HG03175 (cell line): Measurements from ENCODE around the gene SOX11.
"Not testable (repeated sequence)": the region's sequence is repeated elsewhere in the genome, so short reads cannot be mapped to it uniquely, and the experiment has no call there.

Experiments
- ATAC-seq: cut with Tn5 transposase; IDR thresholded peaks from one replicate; pipeline ENCODE4 v1.9.1; 2021; ENCODE audit warnings: mild to moderate bottlenecking, moderate library complexity; ENCODE audit not compliant: unreplicated experiment

The SOX11 gene

DNA sequence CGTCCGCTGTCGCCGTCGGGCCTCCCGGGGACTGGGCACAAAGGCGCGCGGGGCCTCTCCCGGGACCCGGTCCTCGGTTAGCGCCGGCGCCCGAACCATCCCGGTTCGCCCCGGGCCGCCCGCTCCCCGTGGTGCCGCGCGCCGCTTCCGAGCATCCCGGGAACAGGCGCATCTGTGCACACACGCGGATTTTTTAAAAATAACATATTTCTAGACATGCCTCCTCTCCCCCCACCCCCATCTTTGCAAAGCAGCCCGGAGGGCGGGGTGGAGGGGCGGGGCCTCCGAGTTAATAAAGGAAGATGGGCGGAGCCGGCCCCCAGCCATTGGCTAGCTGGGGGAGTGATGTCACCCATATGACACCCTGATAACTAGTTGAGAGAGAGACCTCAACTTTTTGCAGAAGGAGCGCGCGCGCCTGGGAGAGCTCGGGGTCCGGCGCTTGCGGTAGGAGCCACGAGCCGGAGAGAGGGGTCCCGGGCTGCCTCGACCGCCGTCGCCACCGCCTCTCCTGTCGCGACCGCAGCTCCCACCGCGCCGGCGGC, at the start of gene SOX11:
SOX11 (plus strand) TSS at position 400 of the 545 bp plus-strand sequence. CDS start 338 bp downstream, outside the sequence.
- ATAC-seq, result no peak

- not testable (repeated sequence) for ATAC-seq
These were observed 39.5 kb upstream of the SOX11 start for GRCh38 chr2:5652734-5653133.

DNA sequence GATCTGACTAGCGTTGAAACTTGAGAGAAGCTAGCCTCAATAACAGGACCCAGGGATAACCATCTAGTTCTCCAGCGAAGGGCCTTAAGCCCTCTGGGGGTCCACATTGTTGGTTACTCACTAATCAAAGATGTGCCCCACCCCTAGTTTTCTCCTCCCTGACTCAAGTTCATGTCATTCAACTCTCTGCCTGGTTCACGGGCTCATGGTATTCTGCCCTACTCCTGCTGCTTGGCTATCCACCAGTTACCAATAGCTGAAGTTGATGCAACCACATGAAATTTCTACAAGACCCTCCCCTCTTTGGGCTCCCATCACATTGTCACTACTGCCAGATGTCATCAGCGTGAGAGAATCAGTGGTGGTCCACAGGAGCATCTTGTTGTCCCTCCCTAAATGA, 38.4 kb upstream of the SOX11 start:
- not testable (repeated sequence) for ATAC-seq

DNA sequence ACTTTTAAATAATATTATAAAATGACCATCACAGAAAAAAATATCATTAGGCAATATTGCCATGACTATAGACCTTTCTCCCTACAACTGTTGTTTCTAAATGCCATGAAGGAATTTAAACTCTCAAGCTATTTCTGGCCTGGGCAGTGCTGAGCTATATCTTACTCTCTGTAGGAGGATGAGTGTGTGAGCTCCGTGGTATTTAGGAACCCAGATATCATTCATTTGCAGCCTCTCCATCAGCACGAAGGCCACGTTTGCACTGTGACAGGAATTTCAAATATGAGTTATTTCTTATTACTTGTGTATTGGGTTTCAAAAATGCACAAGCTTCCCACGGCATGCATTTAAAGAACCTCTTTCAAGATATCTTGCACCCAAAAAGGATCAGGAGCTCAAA, 35.0 kb upstream of the SOX11 start:
- ATAC-seq, result no peak

DNA sequence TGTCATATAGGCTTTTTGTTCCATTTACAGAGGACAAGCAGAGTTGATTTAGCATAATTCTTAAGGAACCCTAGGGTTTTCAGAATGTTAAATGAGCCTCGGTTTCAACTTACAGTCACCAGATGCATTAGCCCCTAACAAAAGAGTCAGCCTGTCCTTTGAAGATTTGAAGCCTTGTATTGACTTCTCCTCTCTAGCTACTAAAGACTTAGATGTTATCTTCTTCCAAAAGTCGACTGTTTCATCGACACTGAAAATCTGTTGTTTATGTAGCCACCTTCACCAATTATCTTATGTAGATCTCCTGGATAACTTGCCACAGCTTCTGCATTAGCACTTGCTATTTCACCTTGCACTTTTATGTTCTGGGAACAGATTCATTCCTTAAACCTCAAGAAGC, 31.6 kb upstream of the SOX11 start:
- ATAC-seq, result no peak

DNA sequence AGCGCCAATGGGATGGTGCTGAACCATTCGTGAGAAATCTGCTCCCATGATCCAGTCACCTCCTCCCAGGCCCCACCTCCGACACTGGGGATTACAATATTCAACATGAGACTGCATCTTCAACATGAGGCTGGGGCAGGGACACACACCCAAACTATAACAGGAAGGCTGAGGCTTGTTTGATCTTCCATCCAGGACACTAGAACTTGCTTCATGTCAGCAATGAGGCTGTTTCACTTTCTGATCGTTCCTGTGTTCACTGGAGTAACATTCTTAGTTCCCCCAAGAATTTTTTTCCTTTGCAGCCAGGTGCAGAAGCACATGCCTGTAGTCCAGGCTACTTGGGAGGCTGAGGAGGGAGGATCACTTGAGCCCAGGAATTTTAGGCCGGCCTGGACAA, 30.8 kb upstream of the SOX11 start:
- ATAC-seq, result no peak

DNA sequence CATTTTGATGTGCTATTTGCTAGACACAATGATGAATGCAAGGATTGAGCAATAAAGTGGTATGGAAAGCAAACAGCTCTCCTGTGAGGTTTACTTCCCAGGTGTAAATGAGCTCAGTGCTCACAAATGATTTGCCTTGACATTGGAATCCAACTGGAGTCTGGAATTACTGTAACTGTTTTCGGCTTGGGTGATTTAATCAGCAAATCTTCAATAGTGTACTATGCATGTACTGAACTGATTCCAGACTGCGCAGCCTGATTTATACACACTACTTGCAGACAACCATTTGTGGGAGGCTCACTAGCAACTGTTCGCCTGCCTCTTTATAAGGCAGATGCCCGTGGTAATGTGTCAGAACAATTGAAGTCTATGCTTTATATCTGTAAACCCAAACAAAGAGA, 27.9 kb upstream of the SOX11 start:
- ATAC-seq, result no peak

GRCh38 chr2:5665066-5665465, 27.1 kb upstream of the SOX11 start:
- no peak for ATAC-seq

DNA sequence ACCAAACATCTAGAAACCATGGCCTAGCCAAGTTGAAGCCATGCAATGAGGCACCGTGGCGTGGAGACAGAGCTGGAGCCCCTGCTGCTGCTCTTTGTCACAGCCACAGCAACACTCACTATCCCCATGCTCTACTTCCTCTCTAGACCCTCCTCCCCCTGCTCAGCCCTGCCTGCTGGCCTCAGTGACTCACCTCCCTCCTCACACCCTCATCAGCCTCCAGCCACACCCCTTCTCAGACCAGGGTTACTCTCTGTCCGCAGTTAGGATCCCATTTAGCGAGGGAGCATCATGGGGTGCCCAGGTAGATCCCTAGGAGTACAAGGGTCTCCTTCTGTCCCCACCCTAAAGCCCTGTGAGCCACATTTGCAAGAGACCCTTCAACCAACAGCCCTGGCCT, 25.4 kb upstream of the SOX11 start:
- no peak for ATAC-seq

GRCh38 chr2:5667655-5668054, 24.5 kb upstream of the SOX11 start:
- not testable (repeated sequence) for ATAC-seq

DNA sequence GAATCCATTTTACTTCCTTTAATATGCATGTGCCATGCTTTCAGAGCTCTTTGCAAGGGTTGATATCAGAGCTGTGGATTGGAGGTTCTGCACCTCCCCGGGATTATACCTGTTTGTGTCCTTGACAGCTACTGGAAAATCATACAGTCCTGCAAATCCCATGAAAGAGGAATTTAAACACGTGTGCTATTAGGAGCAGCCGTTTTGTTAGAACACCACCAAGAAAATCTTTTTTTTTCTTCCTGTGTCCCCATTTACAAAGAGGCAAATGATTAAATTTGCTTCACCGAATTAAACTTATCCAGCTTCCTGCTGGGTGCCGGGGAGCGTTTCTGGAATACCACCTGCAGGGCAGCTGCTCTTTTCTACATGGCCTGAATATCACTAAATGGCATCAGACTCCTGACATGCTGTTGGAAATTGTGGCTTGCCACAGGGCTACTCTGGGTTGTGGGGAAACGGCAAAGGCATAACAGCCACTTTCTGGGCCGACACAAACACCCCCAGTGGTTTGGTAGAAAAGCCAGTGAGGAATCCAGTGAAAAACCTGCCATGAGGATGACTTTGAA, 23.4 kb upstream of the SOX11 start:
- ATAC-seq, result no peak

DNA sequence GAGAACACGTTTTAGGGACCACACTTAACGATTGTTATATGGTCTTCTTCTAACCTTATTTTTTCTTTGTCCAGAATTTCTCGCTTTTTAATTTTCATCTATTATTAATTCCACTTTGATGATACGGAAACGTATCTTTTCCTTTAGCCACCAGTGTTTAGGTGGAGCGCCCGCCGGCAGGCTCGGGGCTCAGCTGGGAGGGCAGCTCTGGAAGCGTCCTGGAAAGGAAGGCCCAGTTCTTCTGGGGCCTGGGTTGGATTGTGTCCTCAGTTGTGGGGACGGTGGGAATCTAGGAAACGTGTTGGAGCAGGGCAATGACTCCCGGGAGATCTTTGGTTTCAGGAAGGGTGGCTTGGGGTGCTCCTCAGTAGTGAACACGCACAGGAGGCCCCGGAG, 19.4 kb upstream of the SOX11 start:
- no peak for ATAC-seq

- no peak for ATAC-seq
These were observed 18.8 kb upstream of the SOX11 start for GRCh38 chr2:5673145-5674025.

- ATAC-seq, result no peak
These were observed 18.2 kb upstream of the SOX11 start for GRCh38 chr2:5674026-5674340.

GRCh38 chr2:5677133-5677532, 15.1 kb upstream of the SOX11 start:
- ATAC-seq, result no peak

- no peak for ATAC-seq
These were observed 8.7 kb upstream of the SOX11 start for GRCh38 chr2:5683471-5683870.

DNA sequence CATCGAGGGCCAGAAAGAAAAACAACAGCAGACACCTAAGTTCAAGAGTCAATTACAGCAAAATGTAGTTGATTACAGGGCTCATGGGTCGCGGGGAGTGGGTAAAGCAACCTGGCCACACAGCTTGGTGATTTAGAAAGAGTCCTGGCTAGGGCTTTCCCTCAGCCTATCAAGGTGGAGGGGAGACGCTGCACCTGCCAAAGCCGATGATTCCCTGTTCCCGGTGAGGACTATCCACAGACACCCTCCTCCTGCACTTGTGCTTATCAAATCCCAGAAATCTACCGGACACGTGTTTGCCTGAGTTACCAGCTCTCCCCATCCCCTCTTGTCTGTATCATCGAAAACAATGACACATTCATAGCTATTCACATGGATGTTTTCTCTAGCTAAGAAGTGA, 7.0 kb upstream of the SOX11 start:
- ATAC-seq, result no peak

- no peak for ATAC-seq
These were observed 6.1 kb upstream of the SOX11 start for GRCh38 chr2:5686068-5686467.

DNA sequence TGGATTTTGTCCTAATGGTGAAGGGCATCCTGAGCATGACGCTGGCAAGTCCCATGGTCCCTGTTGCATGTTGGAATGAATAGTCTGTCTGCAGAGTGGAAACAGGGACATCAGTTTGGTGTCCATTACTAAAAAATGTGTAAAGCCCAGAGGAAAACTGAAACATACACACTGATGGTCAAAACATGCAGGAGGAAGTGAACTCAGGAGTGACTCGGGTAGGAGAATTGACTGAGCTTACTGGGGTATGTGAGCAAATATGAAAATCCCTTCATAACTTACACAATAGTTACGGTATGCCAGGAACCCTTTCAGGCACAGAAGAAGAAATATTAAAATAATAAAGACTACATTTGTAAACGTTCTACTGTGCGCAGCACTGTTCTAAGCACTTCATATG, 5.6 kb upstream of the SOX11 start:
- no peak for ATAC-seq

DNA sequence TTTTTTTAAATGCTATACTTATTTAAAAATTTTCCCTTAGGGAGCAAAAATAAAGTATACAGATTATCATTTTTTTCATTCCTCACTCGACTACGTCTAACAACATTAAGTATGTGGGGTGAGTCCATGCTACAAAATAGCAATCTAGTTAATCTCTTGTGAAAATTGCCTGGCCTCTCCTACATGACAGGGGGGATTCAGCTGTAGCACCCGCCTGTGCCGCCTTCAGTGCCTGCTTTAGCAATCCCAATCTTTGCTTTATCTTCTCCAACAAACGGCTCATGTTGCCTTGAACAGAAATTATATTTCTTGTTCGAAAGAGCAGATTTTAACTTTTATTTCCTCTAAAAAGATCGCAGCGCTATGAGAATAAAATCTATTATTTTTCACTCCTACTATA, 2.4 kb upstream of the SOX11 start:
- no peak for ATAC-seq

DNA sequence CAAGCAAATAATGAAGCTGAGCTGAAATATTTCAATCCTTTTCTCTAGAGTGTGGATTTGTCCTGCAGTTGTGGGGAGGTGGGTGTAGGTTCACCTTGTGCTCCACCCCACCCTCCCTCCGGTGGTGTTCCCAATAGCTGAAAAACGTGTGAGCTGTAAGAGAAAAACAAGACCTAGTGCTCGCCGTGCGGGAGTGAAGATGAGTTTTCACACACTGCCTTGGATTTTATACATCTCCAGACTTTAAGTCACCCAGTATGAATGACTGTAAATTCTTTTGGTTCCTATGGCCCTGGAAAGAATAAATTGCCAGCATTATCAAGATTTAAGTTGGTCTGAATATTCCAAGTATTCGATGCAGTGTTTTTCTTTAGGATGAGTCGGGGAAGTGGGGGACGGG, 1.9 kb upstream of the SOX11 start:
- ATAC-seq, result no peak

DNA sequence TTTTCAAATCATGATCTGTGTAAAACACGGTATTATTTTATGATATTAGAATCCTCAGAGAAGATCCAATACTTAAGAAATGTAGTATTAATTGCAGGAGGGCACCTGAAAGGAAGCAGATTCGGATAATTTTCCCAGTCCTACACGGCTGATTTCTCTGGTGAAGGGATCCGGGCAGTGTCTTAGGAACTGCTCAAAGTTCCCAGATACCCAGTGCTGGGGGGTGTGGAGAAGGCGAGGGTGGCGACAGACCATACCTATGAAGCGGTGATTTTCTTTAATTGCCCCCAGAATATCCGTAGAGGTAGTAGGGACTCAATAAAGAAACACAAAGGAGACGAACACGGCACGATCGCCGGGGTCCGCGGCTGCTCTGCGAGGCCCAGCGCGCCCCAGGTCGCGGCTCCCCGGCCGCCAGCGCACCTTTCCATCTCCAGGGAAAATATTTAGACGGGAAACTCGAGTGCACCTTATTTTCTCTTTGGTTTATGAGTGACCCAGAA, 1.4 kb upstream of the SOX11 start:
- ATAC-seq, result no peak
